ENCODE data around the gene NUB1. TPM values are rescaled to one million over a fixed set of nuclear protein-coding genes. Genes with fewer than 3 reads are reported as not detected.

NUB1 gene
- total RNA-seq, 1 donor from 2014 or later = 47.5 TPM

GRCh38 chr7:151386301-151387160, 44.9 kb downstream of the NUB1 start:
- ChIA-PET CTCF (no interaction called here), POLR2A (no interaction called here)
- Mint-ChIP-seq H3K4me1 (peaks cover 9% of the 10 kb centered on the region), H3K27me3 (peaks cover 14% of the 10 kb centered on the region), H3K4me3 (no peak overlapping the region), H3K27ac (no peak overlapping the region), H3K9me3 (no peaks in the 10 kb centered on the region), H3K36me3 (ENCODE audit: low read depth) (no peaks in the 10 kb centered on the region)
- TF ChIP-seq CTCF (IDR thresholded peaks at IDR 0.05) = no peak
- ATAC-seq (ENCODE audit: low read depth) (no peak), DNase-seq (no peak)
- intact Hi-C loops (cut with micrococcal nuclease) = no loop called here

GRCh38 chr7:151387161-151388006, 45.8 kb downstream of the NUB1 start:
- intact Hi-C loops (cut with micrococcal nuclease) = no loop called here
- no peaks in the 10 kb centered on the region for H3K9me3 Mint-ChIP-seq
- H3K27ac Mint-ChIP-seq = no peak overlapping the region
- H3K4me1 Mint-ChIP-seq = peaks cover 5% of the 10 kb centered on the region
- ATAC-seq (ENCODE audit: low read depth) (no peak), DNase-seq (no peak)
- H3K27me3 Mint-ChIP-seq = peaks cover 14% of the 10 kb centered on the region
- no peaks in the 10 kb centered on the region for H3K36me3 Mint-ChIP-seq (ENCODE audit: low read depth)
- CTCF ChIA-PET = no interaction called here
- H3K4me3 Mint-ChIP-seq = no peak overlapping the region
- POLR2A ChIA-PET = no interaction called here
- TF ChIP-seq CTCF (IDR thresholded peaks at IDR 0.05) = no peak

- POLR2A ChIA-PET = no interaction called here
- intact Hi-C loops (cut with micrococcal nuclease) = no loop called here
- H3K27ac Mint-ChIP-seq = no peak overlapping the region
- no peaks in the 10 kb centered on the region for H3K4me1 Mint-ChIP-seq
- TF ChIP-seq CTCF (IDR thresholded peaks at IDR 0.05) = no peak
- H3K9me3 Mint-ChIP-seq = no peaks in the 10 kb centered on the region
- H3K27me3 Mint-ChIP-seq = peaks cover 12% of the 10 kb centered on the region
- ATAC-seq (ENCODE audit: low read depth) (no peak), DNase-seq (no peak)
- H3K36me3 Mint-ChIP-seq (ENCODE audit: low read depth) = no peaks in the 10 kb centered on the region
- CTCF ChIA-PET = no interaction called here
- no peak overlapping the region for H3K4me3 Mint-ChIP-seq
These were observed 46.3 kb downstream of the NUB1 start for GRCh38 chr7:151388007-151388297.

- intact Hi-C loops (cut with micrococcal nuclease) = no loop called here
- ATAC-seq (ENCODE audit: low read depth) (no peak), DNase-seq (no peak)
- no peak overlapping the region for H3K4me3 Mint-ChIP-seq
- no peak for TF ChIP-seq CTCF (IDR thresholded peaks at IDR 0.05)
- no peaks in the 10 kb centered on the region for H3K4me1 Mint-ChIP-seq
- ChIA-PET POLR2A (no interaction called here), CTCF (no interaction called here)
- no peaks in the 10 kb centered on the region for H3K36me3 Mint-ChIP-seq (ENCODE audit: low read depth)
- no peak overlapping the region for H3K27ac Mint-ChIP-seq
- peaks cover 17% of the 10 kb centered on the region for H3K27me3 Mint-ChIP-seq
- no peaks in the 10 kb centered on the region for H3K9me3 Mint-ChIP-seq
These were observed 46.8 kb downstream of the NUB1 start for GRCh38 chr7:151388430-151388829.

- ATAC-seq (ENCODE audit: low read depth) (no peak), DNase-seq (no peak)
- intact Hi-C loops (cut with micrococcal nuclease) = no loop called here
- Mint-ChIP-seq H3K36me3 (ENCODE audit: low read depth) (no peaks in the 10 kb centered on the region), H3K9me3 (no peaks in the 10 kb centered on the region), H3K27ac (no peak overlapping the region), H3K27me3 (peaks cover 17% of the 10 kb centered on the region), H3K4me1 (no peaks in the 10 kb centered on the region), H3K4me3 (no peak overlapping the region)
- ChIA-PET POLR2A (interaction anchor here (0.7 to 1.0 kb wide), 2 partner anchors 7 to 54 kb away, joined by 3 to 4 read pairs; no protein-coding TSS in a partner anchor), CTCF (interaction anchor here (1.5 kb wide), 1 partner anchor 59 kb away, joined by 3 read pairs; no protein-coding TSS in a partner anchor)
- TF ChIP-seq CTCF (IDR thresholded peaks at IDR 0.05) = no peak
These were observed 47.6 kb downstream of the NUB1 start for GRCh38 chr7:151389096-151389767.
